KMS-11 (cell line): ENCODE data around the gene CAMP.

Source experiments
- H2AFZ ChIP-seq: fragments of 200-600 bp; sonication (generic); 2 replicates; pipeline ENCODE4 v1.6.1; 2016; ENCODE audit warnings: antibody characterized with exemption, mixed run types, low read depth
- H3K27ac ChIP-seq: fragments of 200-600 bp; sonication (generic); 2 replicates; pipeline ENCODE4 v1.6.1; 2016; ENCODE audit warnings: mild to moderate bottlenecking, mixed run types
- H3K27me3 ChIP-seq: fragments of 200-600 bp; sonication (generic); 2 replicates; pipeline ENCODE4 v1.6.1; 2017; ENCODE audit warnings: mild to moderate bottlenecking, low read depth, mixed run types, moderate library complexity; ENCODE audit not compliant: insufficient read depth
- H3K36me3 ChIP-seq: fragments of 200-600 bp; sonication (generic); 2 replicates; pipeline ENCODE4 v1.6.1; 2017; ENCODE audit warnings: mild to moderate bottlenecking, mixed run types; ENCODE audit not compliant: insufficient read depth
- H3K4me1 ChIP-seq: fragments of 200-600 bp; sonication (generic); 2 replicates; pipeline ENCODE4 v1.6.1; 2016; ENCODE audit warnings: mild to moderate bottlenecking, low read depth, mixed run types; ENCODE audit not compliant: poor library complexity, severe bottlenecking
- H3K4me2 ChIP-seq: fragments of 200-600 bp; sonication (generic); 2 replicates; pipeline ENCODE4 v1.7.0; 2016; ENCODE audit warnings: mild to moderate bottlenecking, mixed run types
- H3K4me3 ChIP-seq: fragments of 200-600 bp; sonication (generic); IDR thresholded peaks from 2 replicates; pipeline ENCODE4 v1.6.1; 2017; ENCODE audit warnings: low read depth, low read length, mixed read lengths; ENCODE audit not compliant: insufficient read depth
- H3K79me2 ChIP-seq: fragments of 200-600 bp; sonication (generic); 2 replicates; pipeline ENCODE4 v1.6.1; 2016; ENCODE audit warnings: low read depth, mixed run types; ENCODE audit not compliant: insufficient read depth
- H3K9ac ChIP-seq: fragments of 200-600 bp; sonication (generic); 2 replicates; pipeline ENCODE4 v1.6.1; 2016; ENCODE audit warnings: mild to moderate bottlenecking, mixed run types
- H4K20me1 ChIP-seq: fragments of 200-600 bp; sonication (generic); 2 replicates; pipeline ENCODE4 v1.6.1; 2016; ENCODE audit warnings: mild to moderate bottlenecking, mixed run types; ENCODE audit not compliant: insufficient read depth
- TF ChIP-seq, protein P1 (sequence below): fragments of 200-600 bp; sonication (generic); conservative IDR thresholded peaks from 2 replicates; pipeline ENCODE4 v1.6.1; 2017; ENCODE audit warnings: low read depth, mild to moderate bottlenecking, antibody characterized with exemption, low read length, moderate library complexity, mixed read lengths

The CAMP gene

DNA sequence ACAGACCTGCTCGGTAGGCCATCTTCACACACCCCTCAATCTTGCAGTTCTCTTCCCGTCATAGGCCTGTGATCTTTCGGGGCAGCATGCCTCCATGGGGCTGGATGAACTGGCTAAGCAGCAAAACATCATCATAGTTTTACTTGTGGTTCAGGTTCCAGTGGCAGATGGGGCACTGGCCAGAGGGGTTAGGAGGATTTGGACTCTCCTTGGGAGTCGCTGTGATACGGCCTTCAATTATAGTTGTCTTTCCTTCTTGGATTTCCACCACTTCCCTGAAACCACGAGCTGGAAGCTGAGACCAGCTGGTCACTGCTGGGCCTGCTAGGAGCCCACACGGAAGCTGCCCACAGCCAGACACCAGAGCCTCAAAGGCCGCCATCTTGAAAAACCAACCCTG is 33.3 kb downstream of the CAMP start:
- Histone ChIP-seq H3K36me3 (no peaks in the 10 kb centered on the region), H3K4me2 (no peak overlapping the region), H3K4me3 (no peak overlapping the region), H3K9ac (no peak overlapping the region), H4K20me1 (no peaks in the 10 kb centered on the region), H2AFZ (no peak overlapping the region), H3K27ac (no peak overlapping the region), H3K27me3 (no peaks in the 10 kb centered on the region), H3K4me1 (no peaks in the 10 kb centered on the region), H3K79me2 (no peaks in the 10 kb centered on the region)
- TF ChIP-seq, protein P1, sequence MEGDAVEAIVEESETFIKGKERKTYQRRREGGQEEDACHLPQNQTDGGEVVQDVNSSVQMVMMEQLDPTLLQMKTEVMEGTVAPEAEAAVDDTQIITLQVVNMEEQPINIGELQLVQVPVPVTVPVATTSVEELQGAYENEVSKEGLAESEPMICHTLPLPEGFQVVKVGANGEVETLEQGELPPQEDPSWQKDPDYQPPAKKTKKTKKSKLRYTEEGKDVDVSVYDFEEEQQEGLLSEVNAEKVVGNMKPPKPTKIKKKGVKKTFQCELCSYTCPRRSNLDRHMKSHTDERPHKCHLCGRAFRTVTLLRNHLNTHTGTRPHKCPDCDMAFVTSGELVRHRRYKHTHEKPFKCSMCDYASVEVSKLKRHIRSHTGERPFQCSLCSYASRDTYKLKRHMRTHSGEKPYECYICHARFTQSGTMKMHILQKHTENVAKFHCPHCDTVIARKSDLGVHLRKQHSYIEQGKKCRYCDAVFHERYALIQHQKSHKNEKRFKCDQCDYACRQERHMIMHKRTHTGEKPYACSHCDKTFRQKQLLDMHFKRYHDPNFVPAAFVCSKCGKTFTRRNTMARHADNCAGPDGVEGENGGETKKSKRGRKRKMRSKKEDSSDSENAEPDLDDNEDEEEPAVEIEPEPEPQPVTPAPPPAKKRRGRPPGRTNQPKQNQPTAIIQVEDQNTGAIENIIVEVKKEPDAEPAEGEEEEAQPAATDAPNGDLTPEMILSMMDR: no peak

DNA sequence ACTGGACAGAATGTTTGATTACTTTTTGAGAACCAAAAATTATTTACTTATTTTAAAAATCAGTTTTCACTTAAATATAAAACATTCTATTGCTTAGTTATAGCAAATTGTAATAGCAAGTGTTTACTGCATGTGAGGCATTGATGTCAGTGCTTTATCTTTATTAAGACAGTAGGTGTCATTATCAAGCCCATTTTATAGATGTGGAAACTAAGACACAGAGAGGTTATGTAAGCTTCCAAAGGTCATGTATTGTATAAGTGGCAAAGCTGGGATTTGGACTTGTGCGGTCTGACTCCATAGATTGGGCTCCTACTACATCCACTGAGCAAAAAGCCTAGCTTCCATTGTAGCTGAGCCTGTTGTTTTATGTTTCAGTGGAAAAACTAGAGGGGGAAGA is 35.2 kb downstream of the CAMP start:
- Histone ChIP-seq H3K27me3 (no peaks in the 10 kb centered on the region), H3K4me2 (no peak overlapping the region), H3K4me3 (no peak overlapping the region), H4K20me1 (no peaks in the 10 kb centered on the region), H3K36me3 (no peaks in the 10 kb centered on the region), H3K27ac (no peak overlapping the region), H3K79me2 (no peaks in the 10 kb centered on the region), H3K4me1 (no peaks in the 10 kb centered on the region), H3K9ac (no peak overlapping the region), H2AFZ (no peak overlapping the region)
- TF ChIP-seq, protein P1: no peak

DNA sequence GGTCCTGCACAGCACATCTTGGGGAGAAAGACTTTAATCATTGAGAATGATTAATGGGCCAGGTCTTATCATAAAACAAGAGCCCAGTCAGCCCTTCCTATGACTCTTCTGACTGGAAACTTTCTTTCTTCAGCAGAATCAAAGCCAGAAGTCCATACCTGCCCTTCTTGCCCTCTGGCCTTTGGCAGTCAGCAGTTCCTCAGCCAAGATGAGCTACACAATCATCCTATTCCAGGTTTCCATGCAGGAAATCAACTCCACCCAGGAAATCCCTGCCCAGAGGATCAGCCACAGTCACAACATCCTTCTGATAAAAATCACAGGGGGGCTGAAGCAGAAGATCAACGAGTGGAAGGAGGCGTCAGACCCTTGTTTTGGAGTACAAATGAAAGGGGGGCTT is 44.5 kb downstream of the CAMP start:
- H4K20me1 ChIP-seq: no peaks in the 10 kb centered on the region
- no peak overlapping the region for H3K9ac ChIP-seq
- H3K4me3 ChIP-seq: no peak overlapping the region
- no peak overlapping the region for H2AFZ ChIP-seq
- H3K4me2 ChIP-seq: no peak overlapping the region
- H3K27ac ChIP-seq: no peak overlapping the region
- H3K27me3 ChIP-seq: no peaks in the 10 kb centered on the region
- TF ChIP-seq, protein P1: no peak
- H3K4me1 ChIP-seq: no peaks in the 10 kb centered on the region
- no peaks in the 10 kb centered on the region for H3K36me3 ChIP-seq
- H3K79me2 ChIP-seq: no peaks in the 10 kb centered on the region

DNA sequence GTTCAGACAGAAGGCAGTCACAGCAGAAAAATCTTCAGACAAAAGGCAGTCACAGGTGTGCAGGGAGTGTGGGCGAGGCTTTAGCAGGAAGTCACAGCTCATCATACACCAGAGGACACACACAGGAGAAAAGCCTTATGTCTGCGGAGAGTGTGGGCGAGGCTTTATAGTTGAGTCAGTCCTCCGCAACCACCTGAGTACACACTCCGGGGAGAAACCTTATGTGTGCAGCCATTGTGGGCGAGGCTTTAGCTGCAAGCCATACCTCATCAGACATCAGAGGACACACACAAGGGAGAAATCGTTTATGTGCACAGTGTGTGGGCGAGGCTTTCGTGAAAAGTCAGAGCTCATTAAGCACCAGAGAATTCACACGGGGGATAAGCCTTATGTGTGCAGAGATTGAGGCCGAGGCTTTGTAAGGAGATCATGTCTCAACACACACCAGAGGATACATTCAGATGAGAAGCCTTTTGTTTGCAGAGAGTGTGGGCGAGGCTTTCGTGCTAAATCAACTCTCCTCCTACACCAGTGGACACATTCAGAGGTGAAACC is 45.2 kb downstream of the CAMP start:
- Histone ChIP-seq H3K4me3 (no peak overlapping the region), H3K27me3 (no peaks in the 10 kb centered on the region), H2AFZ (no peak overlapping the region), H4K20me1 (no peaks in the 10 kb centered on the region), H3K4me2 (no peak overlapping the region), H3K4me1 (no peaks in the 10 kb centered on the region), H3K9ac (no peak overlapping the region), H3K36me3 (no peaks in the 10 kb centered on the region), H3K79me2 (no peaks in the 10 kb centered on the region), H3K27ac (no peak overlapping the region)
- TF ChIP-seq, protein P1: no peak
